Parathyroid adenoma (tissue), 2 donors: ENCODE data around the gene FCER2.

Source experiments
- H2AFZ ChIP-seq: fragments of 300-600 bp; sonication (generic); one replicate; pipeline ENCODE4 v1.7.0; 2017; ENCODE audit warnings: antibody characterized with exemption, mild to moderate bottlenecking
- H3K27ac ChIP-seq: fragments of 300-600 bp; sonication (generic); one replicate; pipeline ENCODE4 v1.7.0; 2017
- H3K27me3 ChIP-seq: fragments of 300-600 bp; sonication (generic); one replicate; pipeline ENCODE4 v1.7.0; 2017; ENCODE audit warnings: low read length; ENCODE audit not compliant: control insufficient read depth, insufficient read depth
- H3K36me3 ChIP-seq: fragments of 300-600 bp; sonication (generic); one replicate; pipeline ENCODE4 v1.7.0; 2017; ENCODE audit warnings: low read length; ENCODE audit not compliant: control insufficient read depth, insufficient read depth
- H3K4me1 ChIP-seq: fragments of 300-600 bp; sonication (generic); one replicate; pipeline ENCODE4 v1.7.0; 2017; ENCODE audit warnings: control low read depth
- H3K4me2 ChIP-seq: fragments of 300-600 bp; sonication (generic); one replicate; pipeline ENCODE4 v1.7.0; 2017; ENCODE audit warnings: low read length
- H3K4me3 ChIP-seq: fragments of 300-600 bp; sonication (generic); one replicate; pipeline ENCODE4 v1.7.0; 2017; ENCODE audit warnings: low read depth, low read length
- H3K79me2 ChIP-seq: fragments of 300-600 bp; sonication (generic); one replicate; pipeline ENCODE4 v1.7.0; 2017; ENCODE audit warnings: control low read depth
- H3K9ac ChIP-seq: fragments of 300-600 bp; sonication (generic); one replicate; pipeline ENCODE4 v1.7.0; 2017; ENCODE audit warnings: mild to moderate bottlenecking
- H3K9me3 ChIP-seq: fragments of 300-600 bp; sonication (generic); one replicate; pipeline ENCODE4 v1.7.0; 2017; ENCODE audit warnings: low read length; ENCODE audit not compliant: control insufficient read depth
- CTCF ChIP-seq: fragments of 300-600 bp; sonication (generic); IDR thresholded peaks from one replicate; pipeline ENCODE4 v1.7.0; 2017; ENCODE audit warnings: antibody characterized with exemption, mild to moderate bottlenecking
- donor health status: primary hyperparathyroidism.

Gene FCER2

DNA sequence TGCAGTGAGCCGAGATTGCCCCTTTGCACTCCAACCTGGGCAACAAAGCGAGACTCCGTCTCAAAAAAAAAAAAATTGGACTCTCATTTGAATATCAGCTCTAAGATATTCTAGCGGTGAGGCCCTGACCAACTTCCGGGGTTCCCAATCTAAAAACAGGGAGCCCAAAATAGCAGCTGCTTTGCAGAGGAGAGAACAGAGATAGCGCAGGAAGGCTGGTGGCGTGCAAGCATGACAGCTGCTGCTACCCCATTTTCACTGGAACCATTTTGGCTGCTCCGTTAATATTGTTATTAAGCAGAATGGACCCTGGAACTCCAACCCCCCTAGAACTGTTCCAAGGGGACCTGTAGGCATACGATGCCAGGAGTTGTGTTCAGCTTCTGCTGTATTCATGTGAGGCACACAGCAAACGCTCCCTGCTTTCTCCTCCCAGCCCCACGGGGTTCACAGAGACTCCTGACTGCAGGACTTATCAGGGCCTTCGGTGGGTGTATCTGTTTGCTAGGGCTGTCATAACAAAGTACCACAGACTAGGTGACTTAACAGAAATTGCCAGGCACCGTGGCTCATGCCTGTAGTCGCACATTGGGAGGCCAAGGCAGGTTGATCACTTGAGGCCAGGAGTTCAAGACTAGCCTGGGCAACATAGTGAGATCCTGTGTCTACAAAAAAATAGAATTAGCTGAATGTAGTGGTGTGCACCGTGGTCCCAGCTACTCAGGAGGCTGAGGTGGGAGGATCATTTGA, 53.5 kb downstream of the FCER2 start:
- H3K9ac ChIP-seq: no peak overlapping the region
- H3K79me2 ChIP-seq: no peaks in the 10 kb centered on the region
- no peaks in the 10 kb centered on the region for H3K27me3 ChIP-seq
- H3K4me2 ChIP-seq: no peak overlapping the region
- no peak overlapping the region for H3K27ac ChIP-seq
- H3K4me3 ChIP-seq: no peak overlapping the region
- no peaks in the 10 kb centered on the region for H3K4me1 ChIP-seq
- H2AFZ ChIP-seq: no peak overlapping the region
- H3K36me3 ChIP-seq: no peaks in the 10 kb centered on the region
- no peaks in the 10 kb centered on the region for H3K9me3 ChIP-seq
- no peak for TF ChIP-seq CTCF

DNA sequence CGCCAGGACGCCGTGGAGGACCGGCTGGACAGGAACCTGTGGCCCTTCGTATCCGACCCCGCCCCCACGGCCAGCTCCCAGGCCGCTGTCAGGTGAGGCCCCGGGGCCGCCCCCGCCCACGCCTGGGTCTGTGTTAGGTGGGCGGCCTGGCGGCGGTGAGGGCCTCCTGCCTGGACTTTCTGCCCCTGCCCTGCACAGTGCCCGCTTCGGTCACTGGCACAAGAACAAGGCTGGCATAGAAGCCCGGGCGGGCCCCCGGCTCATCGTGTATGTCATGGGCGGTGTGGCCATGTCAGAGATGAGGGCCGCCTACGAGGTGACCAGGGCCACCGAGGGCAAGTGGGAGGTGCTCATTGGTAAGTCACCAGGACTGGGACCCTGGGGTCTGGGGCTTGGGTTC, 54.8 kb downstream of the FCER2 start:
- H3K9ac ChIP-seq: no peak overlapping the region
- no peaks in the 10 kb centered on the region for H3K27me3 ChIP-seq
- TF ChIP-seq CTCF: no peak
- no peak overlapping the region for H3K27ac ChIP-seq
- H3K9me3 ChIP-seq: no peaks in the 10 kb centered on the region
- H3K36me3 ChIP-seq: no peaks in the 10 kb centered on the region
- no peak overlapping the region for H2AFZ ChIP-seq
- H3K4me2 ChIP-seq: no peak overlapping the region
- H3K4me1 ChIP-seq: no peaks in the 10 kb centered on the region
- no peaks in the 10 kb centered on the region for H3K79me2 ChIP-seq
- no peak overlapping the region for H3K4me3 ChIP-seq

DNA sequence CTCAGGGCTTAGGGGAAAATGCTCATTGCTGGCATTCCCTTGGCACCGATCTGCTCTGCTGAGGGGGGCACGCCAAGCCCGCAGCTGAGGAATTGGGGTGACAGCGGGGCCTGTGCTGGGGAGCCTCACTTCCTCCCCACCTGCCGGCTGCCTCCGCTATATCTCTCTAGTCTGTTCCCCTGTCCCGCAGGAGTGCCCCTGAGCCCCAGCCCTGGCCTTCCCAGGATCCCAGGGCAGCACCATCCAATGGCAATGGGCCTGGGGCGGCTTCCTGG, 55.6 kb downstream of the FCER2 start:
- no peaks in the 10 kb centered on the region for H3K4me1 ChIP-seq
- H3K27me3 ChIP-seq: no peaks in the 10 kb centered on the region
- no peak overlapping the region for H3K27ac ChIP-seq
- no peak overlapping the region for H3K9ac ChIP-seq
- TF ChIP-seq CTCF: no peak
- no peaks in the 10 kb centered on the region for H3K79me2 ChIP-seq
- H3K4me3 ChIP-seq: no peak overlapping the region
- H3K36me3 ChIP-seq: no peaks in the 10 kb centered on the region
- no peaks in the 10 kb centered on the region for H3K9me3 ChIP-seq
- H3K4me2 ChIP-seq: no peak overlapping the region
- H2AFZ ChIP-seq: no peak overlapping the region

- Histone ChIP-seq H3K27me3 (no peaks in the 10 kb centered on the region), H3K4me2 (no peak overlapping the region), H3K4me1 (no peaks in the 10 kb centered on the region), H3K4me3 (no peak overlapping the region), H3K9me3 (no peaks in the 10 kb centered on the region), H3K79me2 (no peaks in the 10 kb centered on the region), H3K36me3 (no peaks in the 10 kb centered on the region), H3K9ac (no peak overlapping the region), H3K27ac (no peak overlapping the region), H2AFZ (no peak overlapping the region)
- TF ChIP-seq CTCF: no peak
These were observed 56.1 kb downstream of the FCER2 start for GRCh38 chr19:7645656-7646425.

DNA sequence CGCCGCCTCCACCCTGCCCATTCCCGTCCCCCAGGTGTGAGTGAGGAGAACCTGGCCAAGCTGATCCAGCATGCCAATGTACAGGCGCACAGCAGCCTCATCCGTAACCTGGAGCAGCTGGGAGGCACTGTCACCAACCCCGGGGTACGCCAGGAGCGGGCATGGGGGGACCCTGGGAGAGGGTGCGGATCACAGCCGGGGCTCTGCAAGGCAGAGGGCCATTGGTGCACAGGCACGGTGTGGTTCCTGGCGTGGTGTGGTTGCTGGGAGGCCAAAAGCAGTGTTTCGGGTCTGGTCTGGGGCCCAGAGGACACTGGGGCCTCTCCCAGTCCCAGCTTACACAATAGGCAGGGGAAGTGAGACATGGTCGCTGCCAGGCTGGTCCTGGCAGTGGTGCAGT, 56.8 kb downstream of the FCER2 start:
- no peaks in the 10 kb centered on the region for H3K36me3 ChIP-seq
- no peaks in the 10 kb centered on the region for H3K4me1 ChIP-seq
- H3K9ac ChIP-seq: no peak overlapping the region
- H3K4me2 ChIP-seq: no peak overlapping the region
- H3K9me3 ChIP-seq: no peaks in the 10 kb centered on the region
- H3K4me3 ChIP-seq: no peak overlapping the region
- H2AFZ ChIP-seq: no peak overlapping the region
- H3K27me3 ChIP-seq: no peaks in the 10 kb centered on the region
- H3K79me2 ChIP-seq: no peaks in the 10 kb centered on the region
- no peak for TF ChIP-seq CTCF
- H3K27ac ChIP-seq: no peak overlapping the region
